Esophagus squamous epithelium (tissue), 4 donors: ENCODE results near the gene C1QTNF8.

Experiments
- CTCF ChIP-seq, 6 experiments: fragments of 450-650 bp in 4 of 6; fragments of 200-600 bp in 2 of 6; sonication (generic) in 2 of 6; IDR thresholded peaks; one replicate each; pipeline ENCODE4 v1.5.1; 2016 to 2019; ENCODE audit warnings: antibody characterized with exemption in 6 of 6, mild to moderate bottlenecking in 4 of 6, moderate library complexity in 4 of 6
- POLR2A ChIP-seq, 4 donors: fragments of 450-650 bp; IDR thresholded peaks; one replicate each; pipeline ENCODE4 v1.6.1; 2017; ENCODE audit warnings: antibody characterized with exemption in 4 of 4, mild to moderate bottlenecking in 4 of 4, moderate library complexity in 3 of 4

DNA sequence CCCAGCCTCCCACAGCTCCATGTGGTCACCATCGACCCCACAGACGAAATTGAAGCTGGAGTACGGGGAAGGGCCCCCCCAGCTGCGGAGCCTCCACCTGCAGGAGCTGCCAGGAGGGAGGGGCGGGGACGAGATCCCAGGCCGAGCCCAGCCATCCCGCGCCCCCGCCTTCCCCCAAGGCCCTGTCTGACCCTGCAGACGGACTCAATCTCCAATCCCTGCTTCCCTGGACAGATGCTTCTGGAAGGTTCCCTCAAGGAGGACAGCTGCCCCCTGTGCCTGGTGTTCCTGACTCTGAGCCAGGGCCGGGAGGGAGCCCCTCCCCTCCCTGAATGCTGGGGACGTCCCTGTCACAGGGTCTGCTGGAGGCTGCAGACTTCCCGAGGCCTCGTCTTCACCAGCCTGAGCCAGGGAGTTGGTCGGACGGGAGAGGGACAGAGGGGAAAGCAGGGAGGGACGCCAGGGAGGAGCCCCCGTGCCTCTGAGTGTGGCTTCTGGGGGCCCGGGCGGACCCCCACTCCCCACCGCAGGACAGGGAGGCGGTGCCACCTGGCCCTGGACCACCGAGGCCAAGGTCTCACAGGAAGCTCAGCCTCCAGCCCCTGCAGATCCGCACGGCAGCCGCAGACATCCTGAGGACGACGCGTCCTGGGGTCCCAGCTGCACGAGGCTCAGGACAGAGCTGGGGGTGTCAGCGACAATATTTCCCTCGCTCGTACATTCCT, 21.3 kb upstream of the C1QTNF8 start:
- TF ChIP-seq CTCF (IDR thresholded peaks at IDR 0.05) (no peak), POLR2A (IDR thresholded peaks at IDR 0.05) (no peak)
